Measurements from ENCODE around the gene AGAP1.

DNA sequence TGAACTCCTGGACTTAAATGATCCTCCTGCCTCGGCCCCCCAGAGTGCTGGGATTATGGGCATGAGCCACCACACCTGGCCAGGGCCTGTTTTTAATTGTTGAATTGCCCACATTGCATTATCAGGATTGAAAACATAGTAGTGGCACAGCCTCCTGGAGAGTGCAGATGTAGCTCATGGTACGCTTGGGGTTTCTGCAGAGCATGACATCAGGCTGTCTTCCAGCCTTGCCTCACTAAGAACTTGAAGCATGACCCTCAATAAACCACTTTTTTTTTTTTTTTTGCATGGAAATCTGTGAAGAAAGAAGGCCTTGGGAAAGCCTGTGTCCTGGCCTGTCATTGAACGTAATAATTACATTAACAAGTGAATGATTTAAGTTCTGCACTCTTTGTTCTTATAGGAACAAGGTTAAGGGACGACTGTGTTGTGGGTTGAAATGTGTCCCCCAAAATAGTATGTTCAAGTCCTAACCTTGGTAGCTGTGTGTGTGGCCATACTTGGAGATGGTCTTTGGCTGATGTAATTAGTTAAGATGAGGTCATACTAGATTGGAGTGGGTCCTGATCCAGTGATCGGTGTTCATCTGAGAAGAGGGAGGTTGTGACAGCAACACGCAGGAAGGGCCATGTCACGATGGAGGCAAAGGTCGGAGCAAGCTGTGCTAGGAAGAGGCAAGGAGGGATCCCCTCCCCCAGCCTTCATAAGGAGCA, 90.2 kb downstream of the AGAP1 start:
- TF ChIP-seq, protein P1, sequence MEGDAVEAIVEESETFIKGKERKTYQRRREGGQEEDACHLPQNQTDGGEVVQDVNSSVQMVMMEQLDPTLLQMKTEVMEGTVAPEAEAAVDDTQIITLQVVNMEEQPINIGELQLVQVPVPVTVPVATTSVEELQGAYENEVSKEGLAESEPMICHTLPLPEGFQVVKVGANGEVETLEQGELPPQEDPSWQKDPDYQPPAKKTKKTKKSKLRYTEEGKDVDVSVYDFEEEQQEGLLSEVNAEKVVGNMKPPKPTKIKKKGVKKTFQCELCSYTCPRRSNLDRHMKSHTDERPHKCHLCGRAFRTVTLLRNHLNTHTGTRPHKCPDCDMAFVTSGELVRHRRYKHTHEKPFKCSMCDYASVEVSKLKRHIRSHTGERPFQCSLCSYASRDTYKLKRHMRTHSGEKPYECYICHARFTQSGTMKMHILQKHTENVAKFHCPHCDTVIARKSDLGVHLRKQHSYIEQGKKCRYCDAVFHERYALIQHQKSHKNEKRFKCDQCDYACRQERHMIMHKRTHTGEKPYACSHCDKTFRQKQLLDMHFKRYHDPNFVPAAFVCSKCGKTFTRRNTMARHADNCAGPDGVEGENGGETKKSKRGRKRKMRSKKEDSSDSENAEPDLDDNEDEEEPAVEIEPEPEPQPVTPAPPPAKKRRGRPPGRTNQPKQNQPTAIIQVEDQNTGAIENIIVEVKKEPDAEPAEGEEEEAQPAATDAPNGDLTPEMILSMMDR (conservative IDR thresholded peaks at IDR 0.05; ENCODE audit: low read length), result no peak
- no peak for TF ChIP-seq EZH2phosphoT487 (IDR thresholded peaks at IDR 0.05; ENCODE audit: borderline replicate concordance, low read depth, low read length)

Data from OCI-LY7 (cell line).